Stimulated activated naive CD8-positive, alpha-beta T cell treated with anti-CD3 and anti-CD28 coated beads, Interleukin-15, Interleukin-2, amounts not matched to agents 100 ng/mL and 50 ng/mL, for 24 hours (primary cell): Measurements from ENCODE around the gene PRKG2.
"Not testable (repeated sequence)": the region's sequence is repeated elsewhere in the genome, so short reads cannot be mapped to it uniquely, and the experiment has no call there.

Experiments
- H3K27ac Mint-ChIP-seq: one replicate; pipeline ENCODE4 v1.8.0; 2021; ENCODE audit warnings: mild to moderate bottlenecking, mixed read lengths
- H3K27me3 Mint-ChIP-seq: one replicate; pipeline ENCODE4 v1.8.0; 2021; ENCODE audit warnings: mixed read lengths
- H3K36me3 Mint-ChIP-seq: one replicate; pipeline ENCODE4 v1.8.0; 2021; ENCODE audit warnings: low read depth, mixed read lengths
- H3K4me1 Mint-ChIP-seq: one replicate; pipeline ENCODE4 v1.8.0; 2021; ENCODE audit warnings: low read depth, mixed read lengths
- H3K4me3 Mint-ChIP-seq: one replicate; pipeline ENCODE4 v1.8.0; 2021; ENCODE audit warnings: mild to moderate bottlenecking, mixed read lengths
- H3K9me3 Mint-ChIP-seq: one replicate; pipeline ENCODE4 v1.8.0; 2021; ENCODE audit warnings: mixed read lengths

The PRKG2 gene

DNA sequence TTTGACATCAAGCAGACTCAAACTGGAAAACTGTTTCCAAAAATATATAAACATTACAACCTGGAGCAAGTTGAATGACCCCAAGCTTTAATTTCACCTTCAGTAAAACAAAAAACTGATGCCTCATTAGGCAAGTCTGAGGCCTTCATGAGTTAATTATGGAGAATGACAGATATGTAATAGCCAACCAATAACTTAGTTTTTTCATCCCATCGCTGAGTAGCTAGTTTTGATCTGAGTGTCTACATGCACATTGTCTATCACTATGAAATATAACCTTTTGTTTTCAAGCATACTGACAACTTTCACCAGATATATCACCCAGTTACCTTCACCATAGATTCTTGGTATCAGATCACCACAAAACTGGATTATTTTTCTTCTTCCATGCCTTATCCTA, 16.4 kb downstream of the PRKG2 start:
- Mint-ChIP-seq H3K27ac (no peak overlapping the region), H3K27me3 (no peaks in the 10 kb centered on the region), H3K4me3 (no peak overlapping the region), H3K9me3 (no peaks in the 10 kb centered on the region), H3K4me1 (no peaks in the 10 kb centered on the region), H3K36me3 (no peaks in the 10 kb centered on the region)

DNA sequence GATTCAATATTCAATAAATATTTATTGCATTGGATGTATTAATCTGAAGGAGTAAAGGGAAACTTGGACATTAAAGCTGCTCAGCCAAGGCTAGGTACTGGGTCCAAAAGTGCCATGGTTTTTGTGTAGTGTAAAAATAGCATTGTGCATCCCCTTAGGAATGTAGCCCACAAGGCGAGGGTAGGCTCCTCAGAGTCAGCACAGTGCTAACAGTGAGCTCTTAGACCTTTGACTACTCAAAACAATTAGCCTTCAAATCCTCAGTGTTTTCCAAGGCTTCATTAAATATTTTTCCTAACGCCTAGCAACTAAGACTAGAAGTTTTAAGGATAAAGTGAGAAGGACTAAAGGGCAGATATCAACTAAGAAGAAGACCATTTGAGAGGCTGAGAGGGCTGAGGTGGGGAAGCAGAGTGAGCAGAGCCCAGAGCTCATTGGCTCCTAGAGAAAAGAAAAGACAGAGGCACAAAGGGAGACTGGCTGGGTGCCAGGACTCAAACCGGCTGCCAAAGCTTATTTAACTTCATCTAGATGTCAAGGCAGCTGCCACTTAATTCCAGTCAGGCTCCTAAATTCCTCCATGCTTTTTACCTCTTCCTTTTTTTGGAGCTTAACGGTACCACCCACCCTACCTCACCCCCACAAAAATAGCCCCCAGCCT, 17.0 kb downstream of the PRKG2 start:
- Mint-ChIP-seq H3K27me3 (no peaks in the 10 kb centered on the region), H3K4me1 (no peaks in the 10 kb centered on the region), H3K9me3 (no peaks in the 10 kb centered on the region)

DNA sequence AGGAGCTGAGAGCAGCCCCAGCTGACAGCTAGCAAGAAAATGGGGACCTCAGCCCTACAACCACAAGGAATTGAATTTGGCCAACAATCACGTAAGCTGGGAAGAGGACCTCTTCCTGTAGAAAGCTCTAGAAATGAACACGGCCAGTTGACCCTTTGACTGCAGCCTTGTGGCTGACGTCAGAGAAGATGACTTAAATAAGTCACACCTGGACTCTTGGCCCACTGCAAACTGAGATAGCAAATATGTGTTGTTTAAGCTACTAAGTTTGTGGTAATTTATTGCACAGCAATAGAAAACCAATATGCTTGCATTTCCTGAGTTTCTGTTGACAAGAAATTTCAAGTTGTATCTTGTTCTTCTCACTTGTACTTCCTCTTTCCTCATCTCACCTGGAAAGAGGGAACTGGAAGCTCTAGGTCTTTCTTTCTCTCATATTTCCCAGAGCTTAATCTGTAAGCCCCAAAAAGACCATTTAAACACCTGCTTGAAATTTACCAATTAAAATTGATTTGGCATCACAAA, 18.8 kb downstream of the PRKG2 start:
- Mint-ChIP-seq H3K27me3 (no peaks in the 10 kb centered on the region), H3K9me3 (no peaks in the 10 kb centered on the region), H3K4me3 (no peak overlapping the region), H3K27ac (no peak overlapping the region), H3K4me1 (no peaks in the 10 kb centered on the region), H3K36me3 (no peaks in the 10 kb centered on the region)

More for the DNA sequence above, 17.0 kb downstream of the PRKG2 start:
- H3K36me3 Mint-ChIP-seq: no peaks in the 10 kb centered on the region
- H3K4me3 Mint-ChIP-seq: no peak overlapping the region
- H3K27ac Mint-ChIP-seq: no peak overlapping the region

DNA sequence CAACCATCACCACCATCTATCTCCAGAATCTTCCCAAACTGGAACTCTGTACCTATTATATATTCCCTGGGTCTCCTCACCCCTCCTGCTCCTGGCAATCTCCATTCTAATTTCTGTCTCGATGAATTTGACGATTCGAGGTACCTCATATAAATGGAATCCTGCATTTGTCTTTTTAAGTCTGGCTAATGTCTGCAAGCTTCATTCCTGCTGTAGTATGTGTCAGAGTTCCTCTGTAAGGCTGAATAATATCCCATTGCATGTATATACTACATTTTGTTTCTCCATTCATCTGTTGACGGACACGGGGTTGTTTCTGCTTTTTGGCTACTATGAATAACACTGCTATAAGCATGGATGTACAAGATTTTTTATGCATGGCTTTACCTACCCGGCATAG, 19.5 kb downstream of the PRKG2 start:
- Mint-ChIP-seq H3K27me3 (no peaks in the 10 kb centered on the region), H3K9me3 (no peaks in the 10 kb centered on the region), H3K4me3 (no peak overlapping the region), H3K36me3 (no peaks in the 10 kb centered on the region), H3K27ac (no peak overlapping the region), H3K4me1 (no peaks in the 10 kb centered on the region)

DNA sequence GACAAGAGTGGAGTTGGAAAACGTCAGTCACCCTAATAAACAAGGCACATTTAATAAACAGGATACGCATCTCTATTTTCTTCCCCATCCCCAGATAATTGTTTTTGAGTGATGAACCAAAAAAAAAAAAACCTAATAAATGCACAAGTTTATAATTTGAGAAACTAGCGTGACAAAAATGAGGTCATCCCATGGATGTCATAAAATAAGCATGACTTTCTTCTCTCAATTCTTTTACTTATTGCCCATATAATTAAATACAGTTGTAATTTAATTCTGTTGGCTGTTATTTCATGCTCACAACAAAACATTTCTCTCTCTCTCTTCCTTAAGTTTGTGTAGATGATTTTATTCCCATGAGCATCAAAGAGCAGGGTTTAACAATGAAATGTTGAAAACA, 20.7 kb downstream of the PRKG2 start:
- Mint-ChIP-seq H3K9me3 (no peaks in the 10 kb centered on the region), H3K27ac (no peak overlapping the region), H3K36me3 (no peaks in the 10 kb centered on the region), H3K4me3 (no peak overlapping the region), H3K4me1 (no peaks in the 10 kb centered on the region), H3K27me3 (no peaks in the 10 kb centered on the region)

DNA sequence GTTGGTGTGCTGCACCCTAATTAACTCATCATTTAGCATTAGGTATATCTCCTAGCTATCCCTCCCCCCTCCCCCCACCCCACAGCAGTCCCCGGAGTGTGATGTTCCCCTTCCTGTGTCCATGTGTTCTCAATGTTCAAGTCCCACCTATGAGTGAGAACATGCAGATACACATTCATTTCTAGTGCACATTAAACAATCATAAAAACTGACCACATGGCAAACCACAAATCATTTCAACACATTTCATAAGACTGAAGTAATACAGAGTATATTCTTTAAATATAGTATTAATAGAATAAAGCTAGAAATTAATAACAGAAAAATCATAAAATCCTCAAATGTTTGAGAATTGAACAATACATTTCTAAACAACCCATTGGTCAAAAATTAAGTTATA, 34.1 kb downstream of the PRKG2 start:
- no peaks in the 10 kb centered on the region for H3K4me1 Mint-ChIP-seq
- H3K9me3 Mint-ChIP-seq: peaks cover 5% of the 10 kb centered on the region
- no peaks in the 10 kb centered on the region for H3K36me3 Mint-ChIP-seq
- H3K27me3 Mint-ChIP-seq: peaks cover 14% of the 10 kb centered on the region
- no peak overlapping the region for H3K4me3 Mint-ChIP-seq
- H3K27ac Mint-ChIP-seq: no peak overlapping the region

DNA sequence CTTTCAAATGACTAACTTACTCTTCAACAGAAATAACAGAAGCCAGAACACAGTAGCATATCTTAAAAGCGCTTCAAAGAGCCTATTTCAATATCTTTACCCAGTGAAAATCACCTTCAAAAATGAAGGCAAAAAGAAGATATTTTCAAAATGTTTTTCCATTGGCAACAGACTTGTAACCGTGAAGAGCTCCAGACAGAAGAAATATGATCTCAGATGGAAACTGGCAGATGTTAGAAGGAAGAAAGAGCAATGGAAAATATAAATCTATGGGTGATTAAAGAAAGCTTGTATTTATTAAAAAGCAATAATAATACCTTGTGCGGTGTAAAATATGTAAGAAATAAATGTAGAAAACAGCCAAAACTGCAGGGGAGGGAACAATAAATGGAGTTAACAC, 35.7 kb downstream of the PRKG2 start:
- H3K36me3 Mint-ChIP-seq: no peaks in the 10 kb centered on the region
- no peaks in the 10 kb centered on the region for H3K4me1 Mint-ChIP-seq
- H3K9me3 Mint-ChIP-seq: no peaks in the 10 kb centered on the region
- no peak overlapping the region for H3K27ac Mint-ChIP-seq
- peaks cover 14% of the 10 kb centered on the region for H3K27me3 Mint-ChIP-seq
- H3K4me3 Mint-ChIP-seq: no peak overlapping the region

DNA sequence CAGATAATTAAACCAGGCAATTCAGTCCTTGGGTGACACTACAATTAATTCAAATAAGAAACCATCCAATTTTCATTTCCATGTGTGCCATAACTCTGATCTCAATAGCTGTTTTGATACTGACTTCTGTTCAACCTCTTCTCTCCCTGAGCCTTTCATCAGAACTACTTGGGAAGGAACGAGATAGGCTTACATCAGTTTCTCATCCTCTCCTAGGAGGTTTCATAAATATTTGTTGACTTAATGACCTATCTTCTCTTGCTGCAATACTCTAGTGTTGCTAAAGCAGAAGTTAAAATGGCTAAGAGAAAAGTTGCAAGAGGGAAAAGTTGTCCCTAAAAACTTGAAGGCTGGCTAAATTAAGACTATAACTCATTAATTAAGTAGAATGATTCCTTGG, 41.8 kb downstream of the PRKG2 start:
- Mint-ChIP-seq H3K27ac (no peak overlapping the region), H3K9me3 (no peaks in the 10 kb centered on the region), H3K4me1 (no peaks in the 10 kb centered on the region), H3K27me3 (peaks cover 9% of the 10 kb centered on the region), H3K36me3 (no peaks in the 10 kb centered on the region), H3K4me3 (no peak overlapping the region)

DNA sequence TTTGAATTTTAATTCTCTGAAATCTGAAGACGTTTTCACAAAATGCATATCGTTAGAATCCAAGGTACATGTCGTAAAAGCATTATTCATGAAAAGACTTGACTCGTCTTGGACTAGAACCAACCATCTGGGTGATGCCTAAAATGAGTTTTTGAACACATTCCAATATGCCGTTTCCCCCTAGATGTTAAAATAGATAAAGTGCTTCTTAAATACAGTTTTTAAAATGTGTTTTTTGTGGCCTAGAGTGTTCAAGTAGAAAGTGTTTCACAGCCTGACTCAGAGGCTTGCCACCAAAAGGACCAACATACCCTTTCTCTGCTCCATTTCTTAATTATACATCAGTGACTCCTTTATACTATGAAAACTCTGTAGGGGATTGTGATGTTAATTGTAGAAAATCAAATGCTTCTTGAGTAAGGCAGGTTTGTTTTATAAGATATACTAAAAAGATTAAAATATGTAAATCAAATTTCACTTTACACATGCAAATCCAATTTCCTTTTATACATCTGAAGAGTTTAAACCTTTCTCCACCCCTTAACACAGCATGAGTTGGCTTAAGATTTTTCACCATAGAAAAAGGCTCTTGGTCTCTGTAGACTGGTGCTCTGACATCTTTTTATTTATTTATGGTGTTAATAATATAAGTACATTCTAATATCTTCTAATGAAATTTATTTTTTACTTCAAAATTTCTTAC, 48.4 kb downstream of the PRKG2 start:
- Mint-ChIP-seq H3K9me3 (no peaks in the 10 kb centered on the region), H3K36me3 (no peaks in the 10 kb centered on the region), H3K27ac (no peak overlapping the region), H3K4me3 (no peak overlapping the region), H3K27me3 (no peaks in the 10 kb centered on the region), H3K4me1 (peaks cover 4% of the 10 kb centered on the region)

DNA sequence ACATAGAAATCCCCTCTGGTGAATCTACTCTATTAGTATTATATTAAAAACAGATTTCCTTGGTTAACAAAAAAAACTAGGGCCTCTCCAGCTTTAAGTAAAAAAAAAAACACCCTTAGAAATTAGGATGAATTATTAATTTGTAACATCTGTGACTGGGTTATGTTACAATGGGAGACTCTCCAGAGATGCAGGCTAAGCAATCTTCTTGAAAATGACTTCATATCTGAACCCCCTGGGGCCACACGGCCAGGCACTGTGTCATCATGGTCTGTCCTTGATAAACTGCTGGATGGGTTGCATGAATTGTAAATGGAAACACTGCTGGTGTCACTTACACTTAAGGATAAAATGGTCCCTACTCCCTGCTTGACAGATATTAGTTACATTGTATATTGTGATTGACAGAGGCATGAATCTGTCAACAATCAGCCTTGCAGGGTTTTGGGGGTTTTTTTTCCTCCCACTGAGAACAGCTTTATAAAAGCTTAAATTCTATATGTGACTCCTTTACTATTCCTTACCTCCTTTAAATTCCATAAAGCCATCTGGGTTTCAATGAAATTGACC, 49.1 kb downstream of the PRKG2 start:
- peaks cover 4% of the 10 kb centered on the region for H3K4me1 Mint-ChIP-seq
- H3K27ac Mint-ChIP-seq: no peak overlapping the region
- no peaks in the 10 kb centered on the region for H3K9me3 Mint-ChIP-seq
- H3K36me3 Mint-ChIP-seq: no peaks in the 10 kb centered on the region
- H3K4me3 Mint-ChIP-seq: no peak overlapping the region
- no peaks in the 10 kb centered on the region for H3K27me3 Mint-ChIP-seq

DNA sequence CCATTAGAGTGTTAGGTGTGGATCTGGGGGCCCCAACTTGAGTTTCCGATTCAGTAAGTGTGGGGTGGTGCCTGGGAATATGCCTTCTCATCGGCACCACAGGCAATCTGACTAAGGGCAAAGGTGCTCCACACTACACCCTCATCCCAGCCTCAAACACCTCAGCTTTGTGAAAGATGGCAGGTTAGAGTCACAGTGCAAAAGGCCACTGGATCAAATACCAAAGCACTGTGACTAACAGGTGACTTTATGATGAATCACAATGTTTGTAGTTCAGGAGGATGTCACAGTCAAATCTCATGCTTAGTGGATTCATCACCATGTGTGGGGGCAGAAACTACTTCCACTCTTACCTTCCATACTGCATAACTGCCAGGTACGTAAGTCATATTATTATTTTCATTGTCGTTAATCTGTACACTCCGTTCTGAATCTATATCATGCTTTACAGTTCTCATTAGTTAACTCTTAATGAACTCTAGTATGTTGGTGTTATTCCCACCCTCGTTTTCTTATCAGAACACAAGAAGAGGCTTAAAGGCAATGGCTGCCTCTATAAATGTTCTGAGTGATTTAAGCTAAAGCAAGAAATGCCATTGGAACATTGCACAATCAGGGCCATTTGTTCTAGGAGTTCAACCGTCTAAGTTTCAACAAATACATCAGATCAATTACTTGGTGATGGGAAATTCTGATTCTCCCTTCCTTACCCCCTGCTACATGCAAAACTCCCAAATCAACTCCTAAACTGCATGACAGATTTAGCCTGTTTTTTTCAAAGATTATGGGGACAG, 50.2 kb downstream of the PRKG2 start:
- Mint-ChIP-seq H3K9me3 (no peaks in the 10 kb centered on the region), H3K4me3 (no peak overlapping the region), H3K4me1 (peaks cover 4% of the 10 kb centered on the region), H3K27ac (no peak overlapping the region), H3K36me3 (no peaks in the 10 kb centered on the region), H3K27me3 (no peaks in the 10 kb centered on the region)

DNA sequence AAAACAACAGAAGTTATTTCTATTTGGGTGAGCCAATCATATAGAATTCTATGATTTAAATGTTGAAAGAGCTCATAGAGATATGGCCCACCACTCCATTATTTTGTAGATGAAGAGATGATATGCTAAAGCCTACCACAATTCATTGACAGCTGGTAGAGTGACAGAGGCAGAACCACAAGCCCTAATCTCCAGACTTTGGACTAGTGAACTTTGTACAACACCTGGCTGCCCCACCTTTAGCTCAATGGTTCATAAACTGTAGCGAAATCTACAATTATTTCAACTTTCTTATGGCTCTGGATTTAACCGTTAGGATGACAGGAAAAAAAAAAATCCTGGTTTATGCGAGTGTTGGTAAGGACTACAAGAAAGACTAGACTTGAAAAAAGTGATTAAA, 50.9 kb downstream of the PRKG2 start:
- Mint-ChIP-seq H3K4me3 (no peak overlapping the region), H3K27ac (no peak overlapping the region), H3K9me3 (no peaks in the 10 kb centered on the region), H3K4me1 (peaks cover 4% of the 10 kb centered on the region), H3K36me3 (no peaks in the 10 kb centered on the region), H3K27me3 (no peaks in the 10 kb centered on the region)

DNA sequence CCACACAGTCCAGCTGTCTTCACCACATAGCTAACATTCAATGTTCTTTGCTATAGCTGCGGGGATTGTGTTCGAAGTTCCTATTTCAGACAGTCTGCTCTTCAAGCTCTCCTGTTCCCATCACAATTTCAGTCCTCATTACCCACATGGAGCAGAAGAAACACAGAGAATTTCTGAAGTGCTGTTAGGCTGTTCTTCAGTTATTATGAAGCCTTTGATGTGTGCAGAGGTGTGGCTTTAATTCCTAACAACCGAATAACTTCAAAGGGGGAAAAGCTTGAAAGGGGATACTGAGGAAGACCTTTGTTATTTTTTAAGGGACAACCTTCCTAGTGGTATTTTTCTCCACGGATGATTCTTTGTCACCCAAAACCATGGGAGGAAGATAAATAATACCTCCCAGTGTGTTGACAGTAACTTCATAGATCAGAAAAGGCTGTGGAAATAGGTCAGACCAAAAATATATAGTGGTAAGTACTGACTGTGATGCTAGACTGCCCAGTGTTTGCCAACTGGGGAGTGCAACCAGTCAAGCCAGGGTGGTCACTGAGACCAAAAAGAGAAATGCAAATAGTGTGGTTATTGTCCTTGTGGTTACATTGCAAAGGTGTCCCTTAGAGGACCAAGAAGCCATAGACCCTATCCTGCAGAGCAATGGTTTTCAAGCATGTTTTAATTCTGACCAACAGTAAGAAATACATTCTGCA, 52.1 kb downstream of the PRKG2 start:
- H3K9me3 Mint-ChIP-seq: no peaks in the 10 kb centered on the region
- no peaks in the 10 kb centered on the region for H3K27me3 Mint-ChIP-seq
- no peak overlapping the region for H3K4me3 Mint-ChIP-seq
- peaks cover 4% of the 10 kb centered on the region for H3K4me1 Mint-ChIP-seq
- no peak overlapping the region for H3K27ac Mint-ChIP-seq
- no peaks in the 10 kb centered on the region for H3K36me3 Mint-ChIP-seq

DNA sequence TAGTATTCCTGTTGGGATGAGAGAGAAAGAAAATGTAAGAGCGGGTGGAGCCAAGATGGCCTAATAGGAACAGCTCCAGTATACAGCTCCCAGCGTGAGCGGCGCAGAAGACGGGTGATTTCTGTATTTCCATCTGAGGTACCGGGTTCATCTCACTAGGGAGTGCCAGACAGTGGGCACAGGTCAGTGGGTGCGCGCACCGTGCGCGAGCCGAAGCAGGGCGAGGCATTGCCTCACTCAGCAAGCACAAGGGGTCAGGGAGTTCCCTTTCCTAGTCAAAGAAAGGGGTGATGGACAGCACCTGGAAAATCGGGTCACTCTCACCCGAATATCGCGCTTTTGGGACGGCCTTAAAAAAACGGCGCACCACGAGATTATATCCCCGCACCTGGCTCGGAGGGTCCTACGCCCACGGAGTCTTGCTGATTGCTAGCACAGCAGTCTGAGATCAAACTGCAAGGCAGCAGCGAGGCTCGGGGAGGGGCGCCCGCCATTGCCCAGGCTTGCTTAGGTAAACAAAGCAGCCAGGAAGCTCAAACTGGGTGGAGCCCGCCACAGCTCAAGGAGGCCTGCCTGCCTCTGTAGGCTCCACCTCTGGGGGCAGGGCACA, 61.2 kb downstream of the PRKG2 start:
- H3K27ac Mint-ChIP-seq, H3K36me3 Mint-ChIP-seq, H3K27me3 Mint-ChIP-seq, H3K9me3 Mint-ChIP-seq, H3K4me1 Mint-ChIP-seq: not testable (repeated sequence)
- peak overlapping the region; percentile 48 for H3K4me3 Mint-ChIP-seq
